Measurements from ENCODE around the gene SFMBT1.

DNA sequence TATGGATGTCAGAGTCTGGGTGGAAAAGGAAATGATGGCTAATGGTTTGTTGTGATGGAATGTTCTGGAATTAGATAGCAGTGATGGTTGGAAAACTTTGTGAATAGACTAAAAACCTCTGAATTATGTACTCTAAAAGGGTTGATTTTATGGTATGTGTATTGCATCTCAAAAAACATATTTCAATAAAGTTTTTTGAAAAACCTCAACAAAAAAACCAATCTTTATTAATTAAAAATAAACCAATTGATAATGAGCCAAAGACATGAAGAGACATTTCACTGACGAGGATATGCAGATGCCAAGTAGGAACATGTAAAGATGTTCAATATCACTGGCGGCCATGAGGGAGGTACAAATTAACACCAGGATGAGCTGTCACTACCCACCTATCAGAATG, 78.5 kb downstream of the SFMBT1 start:
- no peak for TF ChIP-seq BRCA1 (IDR thresholded peaks at IDR 0.05; ENCODE audit: low read depth, low read length)
- TF ChIP-seq E2F6 (IDR thresholded peaks at IDR 0.05) = no peak
- TF ChIP-seq CEBPB (IDR thresholded peaks at IDR 0.05; ENCODE audit: low read depth, low read length) = no peak
- TF ChIP-seq, protein P1, sequence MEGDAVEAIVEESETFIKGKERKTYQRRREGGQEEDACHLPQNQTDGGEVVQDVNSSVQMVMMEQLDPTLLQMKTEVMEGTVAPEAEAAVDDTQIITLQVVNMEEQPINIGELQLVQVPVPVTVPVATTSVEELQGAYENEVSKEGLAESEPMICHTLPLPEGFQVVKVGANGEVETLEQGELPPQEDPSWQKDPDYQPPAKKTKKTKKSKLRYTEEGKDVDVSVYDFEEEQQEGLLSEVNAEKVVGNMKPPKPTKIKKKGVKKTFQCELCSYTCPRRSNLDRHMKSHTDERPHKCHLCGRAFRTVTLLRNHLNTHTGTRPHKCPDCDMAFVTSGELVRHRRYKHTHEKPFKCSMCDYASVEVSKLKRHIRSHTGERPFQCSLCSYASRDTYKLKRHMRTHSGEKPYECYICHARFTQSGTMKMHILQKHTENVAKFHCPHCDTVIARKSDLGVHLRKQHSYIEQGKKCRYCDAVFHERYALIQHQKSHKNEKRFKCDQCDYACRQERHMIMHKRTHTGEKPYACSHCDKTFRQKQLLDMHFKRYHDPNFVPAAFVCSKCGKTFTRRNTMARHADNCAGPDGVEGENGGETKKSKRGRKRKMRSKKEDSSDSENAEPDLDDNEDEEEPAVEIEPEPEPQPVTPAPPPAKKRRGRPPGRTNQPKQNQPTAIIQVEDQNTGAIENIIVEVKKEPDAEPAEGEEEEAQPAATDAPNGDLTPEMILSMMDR (IDR thresholded peaks at IDR 0.05; ENCODE audit: control extremely low read depth in 1 of 3, insufficient read depth in 1 of 3, low read depth in 1 of 3, low read length in 3 of 3) = no peak
- no peak for TF ChIP-seq TAF7 (optimal IDR thresholded peaks at IDR 0.05; ENCODE audit: borderline replicate concordance, low read depth, low read length)
- TF ChIP-seq EP300 (IDR thresholded peaks at IDR 0.05; ENCODE audit: borderline replicate concordance in 1 of 2, low read depth in 2 of 2, low read length in 2 of 2) = no peak
- no peak for TF ChIP-seq TAF1 (IDR thresholded peaks at IDR 0.05; ENCODE audit: low read depth, low read length)
- TF ChIP-seq CREB1 (IDR thresholded peaks at IDR 0.05) = no peak
